GM21529 (cell line): ENCODE results near the gene BNC2.

Experiments used
- ATAC-seq: cut with Tn5 transposase; IDR thresholded peaks from one replicate; pipeline ENCODE4 v1.9.1; 2021; ENCODE audit not compliant: unreplicated experiment

BNC2 gene

DNA sequence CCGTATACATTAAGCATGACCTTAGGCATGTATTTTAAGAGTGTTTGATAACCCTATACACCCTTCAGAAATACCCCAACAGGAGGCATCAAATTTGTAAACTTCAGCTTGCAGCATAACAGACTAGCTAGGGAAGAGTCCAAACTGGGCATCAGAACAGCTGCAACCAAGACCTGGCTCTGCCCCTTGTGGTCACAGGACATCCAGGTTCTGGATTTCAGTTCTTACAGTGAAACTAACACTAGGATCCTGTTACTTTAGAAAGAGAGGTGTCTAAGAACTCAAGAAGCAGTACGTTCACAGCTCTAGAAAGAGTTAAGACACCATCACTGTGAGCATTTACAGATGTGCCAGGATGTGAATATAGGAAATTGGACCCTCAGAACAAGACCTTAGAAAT, 229.8 kb downstream of the BNC2 start:
- no peak for ATAC-seq

DNA sequence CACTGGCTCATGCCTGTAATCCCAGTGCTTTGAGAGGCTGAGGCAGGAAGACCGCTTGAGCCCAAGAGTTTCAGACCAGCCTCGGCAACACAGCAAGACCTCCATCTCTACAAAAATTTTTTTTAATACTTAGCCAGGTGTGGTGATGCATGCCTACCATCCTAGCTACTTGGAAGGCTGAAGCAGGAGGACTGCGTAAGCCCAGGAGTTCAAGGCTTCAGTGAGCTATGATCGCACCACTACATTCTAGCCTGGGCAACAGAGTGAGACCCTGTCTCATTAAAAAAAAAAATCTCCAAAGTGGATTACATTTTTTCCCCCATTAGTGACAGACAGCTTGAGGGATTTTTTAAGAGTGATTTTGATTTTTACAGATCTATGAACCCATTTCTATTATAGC, 230.8 kb downstream of the BNC2 start:
- ATAC-seq: no peak

GRCh38 chr9:16637911-16638310, 232.6 kb downstream of the BNC2 start:
- ATAC-seq: no peak

DNA sequence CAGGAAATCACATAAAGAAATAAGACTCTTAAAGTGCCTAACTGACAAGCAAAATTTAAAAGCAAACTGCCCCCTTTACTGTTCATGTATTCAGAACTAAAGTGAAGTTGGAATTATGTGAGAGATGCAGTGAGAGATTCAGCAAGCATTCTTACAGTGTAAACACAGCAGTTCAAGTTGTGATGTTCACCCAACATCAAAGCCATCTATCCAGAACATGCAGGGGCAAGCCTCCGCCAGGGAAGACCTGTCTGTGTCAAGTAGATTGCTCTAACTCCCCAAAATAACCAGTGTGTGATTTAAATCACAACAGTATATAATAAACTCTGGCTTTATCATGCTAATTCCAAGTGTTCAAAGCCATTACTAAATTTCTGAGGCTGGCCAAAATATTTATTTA, 233.3 kb downstream of the BNC2 start:
- ATAC-seq: no peak

DNA sequence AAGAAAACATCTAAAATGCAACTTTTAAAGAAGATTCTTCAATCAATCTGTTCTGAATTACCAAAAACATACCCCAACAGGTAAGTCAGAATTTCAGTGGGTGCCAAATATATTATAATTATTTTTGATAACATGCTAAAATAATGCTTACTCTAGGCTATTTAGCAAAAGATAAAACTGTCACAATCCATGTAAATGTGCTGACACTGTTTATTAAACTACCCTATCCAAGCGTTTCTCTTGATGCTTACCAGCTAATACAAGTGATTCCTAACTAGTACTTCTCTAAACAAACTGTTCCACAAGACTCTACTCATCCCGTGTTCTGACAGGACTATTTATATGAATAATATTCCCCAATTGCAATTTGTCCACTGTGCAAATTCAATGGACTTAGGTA, 236.7 kb downstream of the BNC2 start:
- ATAC-seq: no peak

GRCh38 chr9:16628413-16628812, 242.1 kb downstream of the BNC2 start:
- ATAC-seq: no peak

DNA sequence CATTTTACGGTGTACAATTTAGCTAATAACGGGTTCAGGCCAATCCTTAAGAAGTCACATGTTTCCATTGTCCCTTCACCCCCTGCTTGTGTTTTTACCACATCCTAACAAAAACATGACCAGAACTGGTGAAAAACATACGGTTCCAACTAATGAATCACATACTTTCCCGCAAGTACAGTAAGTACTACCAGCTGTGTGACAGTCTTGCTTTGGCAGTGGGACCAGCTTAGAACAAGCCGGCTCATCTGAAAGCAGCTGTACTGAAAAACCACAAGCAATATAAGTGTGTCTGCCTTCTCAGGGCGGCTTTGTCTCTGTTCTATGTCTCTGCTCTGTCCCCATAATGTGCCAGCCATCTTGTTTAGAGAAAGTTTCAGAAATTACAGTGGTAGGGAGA, 242.5 kb downstream of the BNC2 start:
- no peak for ATAC-seq

DNA sequence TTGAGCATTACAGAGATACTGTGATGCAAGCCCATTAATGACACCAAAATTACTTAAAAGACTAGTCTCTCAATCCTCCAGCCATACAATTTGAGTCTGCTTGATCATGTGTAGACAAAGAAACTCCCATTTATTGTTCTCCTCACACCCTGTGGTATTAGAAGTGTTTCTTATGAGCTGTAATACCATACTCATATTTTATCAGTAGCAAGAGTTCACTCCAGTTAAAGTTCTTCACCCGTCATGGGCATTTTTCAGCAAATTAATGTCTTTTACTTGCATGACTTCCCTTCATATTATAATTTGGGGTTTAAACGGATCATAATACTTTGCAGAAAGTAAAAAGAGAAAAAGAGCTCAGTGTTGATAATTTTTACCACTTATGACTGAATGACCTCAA, 242.9 kb downstream of the BNC2 start:
- no peak for ATAC-seq

DNA sequence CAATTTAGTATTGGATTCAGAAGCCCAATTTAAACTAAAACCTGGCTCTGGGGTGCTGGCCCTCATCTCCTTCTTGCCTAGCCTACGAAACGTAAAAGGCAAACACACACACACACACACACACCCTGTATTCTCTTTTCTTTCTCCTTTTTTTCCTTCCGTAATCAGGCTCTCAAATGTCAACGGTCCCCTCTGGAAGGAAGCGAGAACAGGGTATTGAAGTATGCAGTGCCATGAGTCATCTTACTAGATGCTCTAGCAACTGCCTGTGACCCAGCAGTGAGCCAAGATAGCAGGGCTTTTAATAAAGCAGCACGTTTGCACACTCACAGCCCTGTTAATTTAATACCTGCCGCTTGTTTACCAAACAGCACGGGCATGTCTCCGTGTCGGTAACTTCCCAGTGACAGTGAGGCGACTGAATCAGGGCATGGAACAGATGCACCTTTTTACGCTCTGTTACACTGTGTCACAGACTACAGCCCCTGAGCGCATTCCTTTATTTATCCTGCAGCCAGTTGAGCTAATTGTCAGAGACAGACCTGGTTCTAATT, 243.8 kb downstream of the BNC2 start:
- ATAC-seq: no peak

- ATAC-seq: no peak
These were observed 244.7 kb downstream of the BNC2 start for GRCh38 chr9:16625811-16626210.

GRCh38 chr9:16625161-16625631, 245.3 kb downstream of the BNC2 start:
- no peak for ATAC-seq

GRCh38 chr9:16624744-16625117, 245.7 kb downstream of the BNC2 start:
- no peak for ATAC-seq

DNA sequence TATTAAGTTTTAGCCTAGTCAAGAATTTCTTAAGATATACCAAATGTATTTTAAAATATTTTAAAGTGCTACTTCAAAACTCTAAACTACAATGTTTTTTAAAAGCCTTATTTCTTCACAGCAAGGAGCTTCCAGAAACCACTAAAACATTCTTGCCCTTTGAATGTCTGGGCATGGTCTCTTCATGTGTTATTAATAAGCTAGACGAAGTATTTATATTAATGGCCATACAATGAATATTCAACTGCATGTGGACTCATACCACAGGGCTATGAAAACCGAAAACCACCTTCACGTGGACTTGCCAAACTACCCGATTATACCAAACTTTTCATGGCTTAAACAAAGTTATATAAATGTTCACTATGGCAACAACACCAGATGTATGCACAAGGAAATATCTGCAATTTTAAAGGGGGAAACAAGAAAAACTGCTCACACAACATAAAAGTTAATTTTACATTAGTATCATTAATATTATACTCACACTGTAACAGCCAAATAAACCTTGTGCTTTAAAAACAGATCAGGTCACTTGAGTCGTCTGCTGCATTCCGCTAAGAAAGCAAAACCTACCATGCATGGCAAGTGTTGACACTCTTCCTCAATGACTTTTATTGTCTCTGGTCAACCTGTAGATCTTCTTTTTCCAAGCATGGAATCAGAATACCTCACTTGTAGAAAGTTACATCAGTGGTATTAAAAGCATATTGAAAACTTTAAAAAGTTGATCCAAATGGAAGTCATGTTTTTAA, 246.3 kb downstream of the BNC2 start:
- ATAC-seq: no peak

GRCh38 chr9:16622541-16622940, 247.9 kb downstream of the BNC2 start:
- ATAC-seq: no peak

- ATAC-seq: no peak
These were observed 250.5 kb downstream of the BNC2 start for GRCh38 chr9:16619914-16620520.

DNA sequence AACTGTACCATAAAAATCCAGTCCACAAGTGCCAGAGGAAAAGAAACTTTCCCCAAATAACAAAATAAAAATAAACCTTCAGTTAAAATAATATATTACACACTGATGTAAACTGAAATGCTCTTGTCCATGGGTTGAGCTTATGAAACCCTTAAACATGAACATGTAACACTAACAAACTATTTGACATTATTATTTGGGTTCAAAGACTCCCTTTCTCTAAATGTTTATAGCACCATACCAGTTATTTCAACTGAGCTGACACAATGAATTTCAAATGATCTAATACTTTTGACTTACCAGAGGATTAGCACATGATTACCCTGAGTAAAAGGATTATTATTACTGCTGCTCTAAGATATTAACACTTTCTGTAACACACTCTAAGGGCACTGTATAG, 251.1 kb downstream of the BNC2 start:
- ATAC-seq: no peak

- no peak for ATAC-seq
These were observed 251.9 kb downstream of the BNC2 start for GRCh38 chr9:16618524-16618923.

GRCh38 chr9:16616686-16617085, 253.8 kb downstream of the BNC2 start:
- ATAC-seq: no peak

DNA sequence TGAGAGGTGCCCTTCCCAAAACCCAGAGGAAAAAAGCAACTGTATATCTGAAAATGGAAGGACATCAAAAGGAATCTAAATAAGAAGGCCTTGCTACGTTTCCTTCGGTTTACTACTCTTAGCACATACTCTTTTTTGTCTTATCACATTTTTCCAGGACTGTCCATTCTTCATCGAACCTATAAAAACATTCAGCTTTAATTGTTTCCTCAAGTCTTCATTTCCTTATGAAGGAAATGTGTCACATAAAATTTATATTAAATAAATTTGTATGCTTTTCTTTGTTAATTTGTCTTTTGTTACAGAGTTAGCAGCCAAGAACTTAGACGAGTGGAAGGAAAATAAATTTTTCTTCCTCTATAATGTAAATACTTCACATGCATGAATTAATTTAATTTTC, 255.0 kb downstream of the BNC2 start:
- no peak for ATAC-seq

- ATAC-seq: no peak
These were observed 256.9 kb downstream of the BNC2 start for GRCh38 chr9:16613605-16614004.

DNA sequence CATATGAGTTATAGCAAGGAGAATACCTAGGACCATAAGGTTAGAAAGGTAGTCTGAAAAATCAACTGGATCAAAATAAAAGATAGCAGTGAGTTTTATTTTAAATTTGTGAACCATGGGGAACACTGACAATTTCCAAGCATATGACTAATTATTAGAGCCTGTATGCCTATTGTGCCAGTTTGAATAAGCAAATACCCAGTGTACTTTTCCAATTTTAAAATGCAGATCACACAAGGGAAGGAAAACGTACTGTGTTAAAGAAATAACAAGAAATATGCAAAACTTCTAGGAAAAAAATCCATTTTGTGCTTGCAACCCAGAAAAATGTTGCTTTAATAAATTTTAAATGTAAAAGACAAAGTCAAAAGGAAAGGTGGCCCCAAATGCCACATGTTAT, 257.4 kb downstream of the BNC2 start:
- no peak for ATAC-seq

- no peak for ATAC-seq
These were observed 257.8 kb downstream of the BNC2 start for GRCh38 chr9:16612627-16613026.

DNA sequence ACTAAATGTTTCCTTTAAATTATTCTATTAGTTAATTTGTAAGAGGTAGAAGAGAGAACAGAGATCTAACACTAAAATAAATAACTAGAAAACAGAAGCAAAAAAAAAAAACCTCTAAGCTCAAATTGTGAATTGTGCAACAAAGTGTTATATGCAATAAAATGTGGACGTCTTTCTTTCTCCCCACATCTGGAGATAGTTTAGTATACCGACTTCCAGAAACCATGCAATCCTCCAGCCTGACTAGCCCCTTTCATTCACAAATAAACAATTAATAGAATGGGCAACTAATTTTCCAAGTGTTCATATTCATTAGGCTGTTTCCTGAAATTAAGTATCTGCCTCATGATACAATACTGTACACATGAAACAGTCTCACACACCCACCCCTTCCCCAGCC, 258.5 kb downstream of the BNC2 start:
- no peak for ATAC-seq
